ENCODE measurements around the gene CTNNA2. TPM values are rescaled to one million over a fixed set of nuclear protein-coding genes. Genes with fewer than 3 reads are reported as not detected.

The CTNNA2 gene
- polyA plus RNA-seq, 1 donor, result 0.52 TPM

DNA sequence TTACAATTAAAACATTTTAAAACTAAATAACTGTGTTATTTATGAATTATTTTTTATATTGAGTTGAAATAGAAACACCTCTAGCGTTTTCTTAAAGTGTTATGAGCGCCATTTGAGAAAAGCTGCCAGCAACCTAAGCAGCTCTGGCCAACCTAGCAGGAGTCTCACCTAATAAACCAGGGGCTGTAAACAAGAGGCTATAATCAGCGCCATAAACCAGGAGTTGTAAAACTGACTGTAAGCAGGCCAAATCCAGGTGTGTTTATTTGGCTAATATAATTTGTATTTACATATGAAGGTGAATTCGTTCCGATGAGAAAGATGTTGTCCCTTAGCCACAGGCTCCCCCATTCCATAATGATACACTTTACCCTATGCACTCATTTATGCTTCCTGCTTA, 757.0 kb downstream of the CTNNA2 start:
- no peak for DNase-seq (ENCODE audit: low read depth)

DNA sequence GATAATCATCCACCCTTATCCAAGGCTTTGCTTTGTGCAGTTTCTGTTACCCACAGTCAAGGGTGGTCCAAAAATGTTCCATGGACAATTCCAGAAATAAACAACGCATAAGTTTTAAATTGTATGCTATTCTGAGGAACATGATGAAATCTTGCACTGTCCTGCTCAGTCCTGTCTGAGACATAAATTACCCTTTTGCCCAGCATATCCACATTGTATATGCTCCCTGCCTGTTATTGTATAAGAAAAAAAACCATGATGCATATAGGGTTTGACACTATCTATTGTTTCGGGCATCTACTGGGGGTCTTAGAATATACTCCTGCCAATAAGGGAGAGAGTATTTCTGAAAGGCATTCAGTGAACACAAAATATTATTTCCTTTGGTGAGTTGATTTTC, 767.7 kb downstream of the CTNNA2 start:
- DNase-seq (ENCODE audit: low read depth), result no peak

DNA sequence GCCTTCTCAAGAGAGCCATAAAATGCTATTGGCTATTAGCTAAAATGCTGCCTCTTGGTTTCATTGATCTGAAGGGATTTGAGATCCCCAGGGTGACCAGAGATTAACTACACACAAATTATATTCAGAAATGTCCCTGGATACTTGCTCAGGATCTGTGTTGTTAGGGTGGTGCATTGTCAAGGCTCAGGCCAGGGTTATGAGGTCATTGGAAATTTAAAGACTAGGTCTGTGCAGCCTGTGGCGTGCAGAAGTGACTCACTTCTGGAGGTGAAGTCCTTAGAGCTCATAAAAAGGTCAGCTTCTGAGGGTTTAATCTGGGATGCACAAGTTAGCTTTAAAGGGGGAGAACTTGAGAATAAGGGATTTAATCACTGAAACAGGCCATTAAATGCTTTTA, 768.2 kb downstream of the CTNNA2 start:
- DNase-seq (ENCODE audit: low read depth), result no peak

DNA sequence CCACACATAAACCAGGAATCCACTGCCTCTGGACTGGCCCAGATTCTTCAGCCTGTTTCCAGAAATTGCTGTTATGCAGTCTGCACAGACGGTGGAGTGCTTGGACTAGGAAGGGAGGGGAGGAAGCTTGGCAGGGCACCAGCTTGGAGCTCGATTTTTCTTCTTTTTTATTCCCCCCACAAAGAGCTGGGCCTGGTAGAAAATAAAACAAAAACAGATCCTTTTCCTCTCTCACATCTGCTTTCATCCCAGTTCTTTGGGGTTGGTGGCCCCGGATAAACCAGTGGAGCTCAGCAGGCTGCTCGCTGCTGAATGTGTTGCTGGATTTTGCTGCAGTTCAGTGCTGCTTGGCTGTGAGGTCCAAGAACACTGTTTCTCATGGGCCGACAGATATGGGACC, 775.7 kb downstream of the CTNNA2 start:
- peak; percentile 16 for DNase-seq (ENCODE audit: low read depth)

- no peak for DNase-seq (ENCODE audit: low read depth)
Observed at GRCh38 chr2:80291656-80292055, 778.8 kb downstream of the CTNNA2 start.

DNA sequence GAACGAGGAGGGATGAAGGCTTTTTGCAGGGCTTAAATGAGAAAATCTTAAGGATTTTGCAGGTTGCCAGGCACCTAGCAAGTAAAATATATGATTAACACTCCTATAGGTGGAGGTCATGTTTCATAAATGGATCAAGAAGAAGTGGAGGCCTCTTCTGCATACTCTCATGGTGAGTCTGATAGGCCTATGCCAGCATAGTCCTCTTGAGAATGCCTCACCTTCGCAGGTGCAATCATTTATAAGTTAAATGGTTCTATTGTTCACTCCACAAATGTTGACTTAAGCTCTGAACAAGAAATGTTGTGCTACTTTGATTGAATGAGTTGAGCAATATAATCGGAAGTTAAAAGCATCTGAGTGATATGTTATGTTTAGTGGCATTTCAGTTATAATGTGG, 779.6 kb downstream of the CTNNA2 start:
- no peak for DNase-seq (ENCODE audit: low read depth)

DNA sequence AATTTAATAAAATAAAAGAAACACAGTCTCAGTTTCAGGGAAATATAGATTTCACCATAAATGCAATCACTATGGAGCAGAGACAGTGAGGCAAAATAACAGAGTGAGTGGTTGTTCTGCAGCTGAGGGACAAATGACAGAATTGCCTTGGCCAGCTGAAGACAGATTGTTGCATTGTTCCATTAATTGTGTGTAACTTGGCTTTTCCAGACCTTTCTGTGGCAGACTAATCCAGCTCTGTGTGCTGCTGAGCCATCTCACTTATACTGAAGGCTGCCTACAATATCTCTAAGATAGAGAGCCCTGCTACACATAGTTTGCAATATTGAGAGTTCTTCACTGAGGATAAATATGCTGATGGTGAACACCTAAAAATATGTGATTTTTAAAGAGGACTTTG, 780.2 kb downstream of the CTNNA2 start:
- no peak for DNase-seq (ENCODE audit: low read depth)

DNA sequence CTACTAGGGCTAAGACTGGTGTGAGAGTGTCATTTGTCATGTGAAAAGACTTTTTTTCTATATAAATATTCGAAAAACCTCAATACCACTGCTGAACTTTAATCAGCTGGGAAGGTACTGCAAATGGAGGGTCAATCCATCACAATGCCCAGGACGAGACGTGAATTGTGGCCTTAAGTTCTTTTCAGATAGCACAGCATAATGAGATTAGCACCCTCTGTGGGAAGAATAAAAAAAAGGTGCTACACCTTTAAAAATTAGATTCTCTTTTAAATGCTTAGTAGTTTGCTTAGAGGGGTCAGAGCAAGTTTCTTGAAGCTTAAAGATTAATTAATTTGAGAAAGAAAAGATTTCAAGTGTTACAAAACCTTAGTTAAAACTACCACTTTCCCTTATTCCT, 786.1 kb downstream of the CTNNA2 start:
- DNase-seq (ENCODE audit: low read depth), result no peak

DNA sequence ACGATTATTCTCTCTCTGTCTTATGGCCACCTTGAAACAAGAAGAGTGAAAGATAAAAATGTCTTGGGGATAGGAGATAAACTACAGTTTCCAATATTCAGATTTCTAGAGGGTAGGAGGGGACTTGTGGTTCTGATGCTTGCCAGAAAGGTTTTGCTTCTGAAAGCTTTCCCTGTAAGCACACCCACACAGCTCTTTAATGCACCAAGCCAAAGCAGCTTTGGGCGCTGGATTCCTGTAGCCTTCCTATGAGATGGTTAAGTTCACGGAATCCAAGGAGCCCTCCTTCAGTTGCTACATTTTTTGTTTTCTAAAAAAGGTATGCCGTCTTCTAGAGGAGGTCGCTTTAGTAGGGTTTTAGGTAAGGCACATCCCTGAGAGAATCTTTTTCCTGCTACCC, 786.8 kb downstream of the CTNNA2 start:
- no peak for DNase-seq (ENCODE audit: low read depth)

GRCh38 chr2:80300346-80300745, 787.5 kb downstream of the CTNNA2 start:
- no peak for DNase-seq (ENCODE audit: low read depth)

DNA sequence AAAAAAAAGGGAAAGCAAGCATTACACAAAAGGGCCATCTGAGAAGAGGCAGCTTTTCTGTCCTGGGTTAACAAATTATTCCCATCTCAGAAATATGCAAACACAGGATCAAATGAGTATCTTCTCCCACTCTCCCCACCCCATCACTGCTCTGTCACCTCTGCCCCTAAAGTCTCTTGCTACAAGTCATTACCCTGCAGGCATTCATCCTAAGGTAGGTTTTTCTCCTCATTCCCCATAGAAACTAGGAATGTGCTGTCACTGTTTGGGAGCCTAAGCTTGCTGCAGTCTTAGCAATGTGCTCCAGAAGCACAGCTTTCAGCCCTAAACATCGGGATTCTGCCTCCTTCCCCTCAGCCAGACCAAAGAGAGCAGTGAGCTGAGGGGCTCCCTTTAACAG, 788.1 kb downstream of the CTNNA2 start:
- DNase-seq (ENCODE audit: low read depth), result no peak

- no peak for DNase-seq (ENCODE audit: low read depth)
Observed at GRCh38 chr2:80302001-80302313, 789.1 kb downstream of the CTNNA2 start.

DNA sequence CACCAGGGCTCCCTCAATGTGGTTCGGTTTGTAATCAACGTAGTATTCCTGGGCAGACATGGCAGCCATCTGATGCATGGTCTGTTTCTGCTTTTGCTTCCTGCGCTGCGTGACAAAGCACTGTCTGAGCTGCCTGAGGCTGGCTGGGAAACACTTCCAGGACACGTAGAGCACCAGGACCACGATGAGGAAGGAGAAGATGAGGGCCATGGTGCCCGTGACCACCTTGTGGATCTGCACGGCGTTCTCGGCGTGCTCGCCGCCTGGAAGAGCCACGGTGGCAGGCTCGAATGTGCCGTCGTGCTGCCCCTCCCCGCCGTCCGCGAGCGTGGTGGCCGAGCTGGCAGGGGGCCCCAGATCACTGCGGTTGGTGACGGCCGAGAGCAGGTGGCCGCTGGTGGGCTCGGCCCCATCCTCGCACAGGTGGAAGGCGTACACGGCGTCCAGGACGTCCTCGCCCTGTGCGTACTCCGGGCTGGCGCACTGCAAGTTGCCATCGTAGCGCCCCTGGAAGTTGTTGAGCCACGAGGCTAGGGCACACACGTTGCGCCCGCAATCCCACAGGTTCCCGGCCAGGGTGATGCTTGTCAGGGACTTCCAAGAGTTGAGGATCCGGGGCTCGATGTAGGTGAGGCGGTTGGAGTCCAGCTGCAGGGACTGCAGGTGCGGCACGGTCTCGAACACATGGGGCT, 789.6 kb downstream of the CTNNA2 start:
- no peak for DNase-seq (ENCODE audit: low read depth)

GRCh38 chr2:80303006-80303908, 790.4 kb downstream of the CTNNA2 start:
- no peak for DNase-seq (ENCODE audit: low read depth)

GRCh38 chr2:80303909-80304837, 791.3 kb downstream of the CTNNA2 start, which contains the start of gene LRRTM1:
Gene LRRTM1, minus strand, starts transcription at chr2:80304752. Its CDS starts 933 bp downstream, at chr2:80303819.
- no peak for DNase-seq (ENCODE audit: low read depth)

GRCh38 chr2:80311304-80311703, 798.5 kb downstream of the CTNNA2 start:
- no peak for DNase-seq (ENCODE audit: low read depth)

- no peak for DNase-seq (ENCODE audit: low read depth)
Observed at GRCh38 chr2:80312282-80312839, 799.5 kb downstream of the CTNNA2 start.

- no peak for DNase-seq (ENCODE audit: low read depth)
Observed at GRCh38 chr2:80322311-80322920, 809.6 kb downstream of the CTNNA2 start.

DNA sequence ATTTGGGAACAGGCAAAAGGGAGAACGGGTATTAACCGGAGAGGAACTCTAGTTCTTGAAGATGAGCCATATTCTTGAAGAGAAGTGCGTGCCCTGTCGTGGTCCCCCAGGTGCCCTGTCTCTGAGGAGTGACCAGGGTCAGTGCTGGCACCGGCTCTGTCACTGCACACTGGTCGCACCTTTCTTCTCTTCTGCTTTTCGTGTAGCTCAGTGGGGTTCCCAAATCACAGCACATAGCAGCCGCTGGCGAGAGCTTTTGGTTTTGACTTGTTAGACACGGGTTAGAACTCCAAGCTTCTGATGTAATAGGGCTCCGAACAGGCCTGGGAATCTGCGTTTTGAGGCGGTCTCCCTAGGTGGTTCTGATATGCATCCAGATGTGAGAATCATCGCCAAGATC, 810.1 kb downstream of the CTNNA2 start:
- no peak for DNase-seq (ENCODE audit: low read depth)

DNA sequence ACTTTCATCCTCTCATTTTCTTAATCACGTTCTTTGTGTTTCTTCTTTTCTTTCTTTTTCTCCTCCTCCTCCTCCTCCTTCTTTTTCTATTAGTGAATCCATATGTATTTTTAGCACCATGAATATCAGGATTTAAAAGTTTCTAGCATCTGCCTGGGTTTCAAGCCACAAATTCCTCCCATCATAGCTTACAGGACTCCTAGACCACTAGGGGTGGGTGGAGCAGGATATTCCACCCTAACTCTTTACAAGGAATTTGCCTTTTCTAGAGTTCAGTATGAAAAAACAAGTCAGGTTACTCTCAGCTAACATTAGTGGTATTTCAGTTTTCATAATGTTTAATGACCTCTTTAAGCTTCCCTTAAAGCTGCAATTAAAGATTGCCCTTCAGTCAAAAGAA, 810.8 kb downstream of the CTNNA2 start:
- DNase-seq (ENCODE audit: low read depth), result no peak

DNA sequence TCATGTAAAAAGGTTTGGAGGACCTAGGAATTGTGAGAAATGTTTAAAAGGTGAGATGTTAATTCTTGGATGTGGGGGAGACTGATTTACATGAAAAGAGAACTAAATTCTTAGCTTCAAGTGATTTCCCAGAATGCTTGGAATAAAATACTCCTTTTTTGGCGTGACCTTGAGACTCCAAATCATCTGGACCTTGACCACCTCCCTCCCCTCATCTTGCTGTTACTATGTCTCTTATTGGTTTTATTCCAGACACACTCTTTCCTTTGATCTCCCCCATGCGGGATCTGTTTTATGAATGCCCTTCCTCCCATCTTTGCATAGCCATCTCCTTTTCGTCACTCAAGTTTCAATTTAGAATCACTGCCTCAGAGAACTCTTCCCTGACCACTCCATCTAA, 811.7 kb downstream of the CTNNA2 start:
- no peak for DNase-seq (ENCODE audit: low read depth)

All from forelimb muscle (tissue), 1 donor.